Ecto neural progenitor cell (in vitro differentiated cells): ENCODE results near the gene HIVEP2.
A peak's percentile ranks its signal among the peaks of the same experiment; 100 is the strongest.

Experiments
- DNase-seq: peaks from one replicate; pipeline ENCODE4 v3.0.0-alpha.2; 2018; ENCODE audit warnings: low spot score

Gene HIVEP2

GRCh38 chr6:142783499-142783898, 161.5 kb downstream of the HIVEP2 start:
- DNase-seq = no peak

- DNase-seq = no peak
Measured at GRCh38 chr6:142781129-142781528, 163.8 kb downstream of the HIVEP2 start.

GRCh38 chr6:142773859-142774648, 170.9 kb downstream of the HIVEP2 start:
- DNase-seq = no peak

GRCh38 chr6:142773324-142773723, 171.7 kb downstream of the HIVEP2 start:
- DNase-seq = no peak

GRCh38 chr6:142771162-142771561, 173.8 kb downstream of the HIVEP2 start:
- DNase-seq = no peak

- no peak for DNase-seq
Measured at GRCh38 chr6:142765306-142765705, 179.7 kb downstream of the HIVEP2 start.

GRCh38 chr6:142764311-142764710, 180.7 kb downstream of the HIVEP2 start:
- DNase-seq = no peak

- no peak for DNase-seq
Measured at GRCh38 chr6:142763205-142763604, 181.8 kb downstream of the HIVEP2 start.

GRCh38 chr6:142761756-142762155, 183.2 kb downstream of the HIVEP2 start:
- no peak for DNase-seq

- no peak for DNase-seq
Measured at GRCh38 chr6:142760152-142760551, 184.8 kb downstream of the HIVEP2 start.

- no peak for DNase-seq
Measured at GRCh38 chr6:142758629-142759025, 186.3 kb downstream of the HIVEP2 start.

GRCh38 chr6:142757852-142758628, 186.9 kb downstream of the HIVEP2 start:
- DNase-seq = no peak

- DNase-seq = no peak
Measured at GRCh38 chr6:142756215-142756630, 188.8 kb downstream of the HIVEP2 start.

- no peak for DNase-seq
Measured at GRCh38 chr6:142753196-142753595, 191.8 kb downstream of the HIVEP2 start.

- no peak for DNase-seq
Measured at GRCh38 chr6:142752348-142752747, 192.6 kb downstream of the HIVEP2 start.

- DNase-seq = no peak
Measured at GRCh38 chr6:142751452-142751851, 193.5 kb downstream of the HIVEP2 start.

GRCh38 chr6:142750998-142751397, 194.0 kb downstream of the HIVEP2 start:
- no peak for DNase-seq

- no peak for DNase-seq
Measured at GRCh38 chr6:142749556-142749955, 195.4 kb downstream of the HIVEP2 start.

GRCh38 chr6:142746524-142746923, 198.5 kb downstream of the HIVEP2 start:
- peak; percentile 54 for DNase-seq

GRCh38 chr6:142744836-142745235, 200.1 kb downstream of the HIVEP2 start:
- DNase-seq = no peak

GRCh38 chr6:142740449-142740848, 204.5 kb downstream of the HIVEP2 start:
- no peak for DNase-seq

- no peak for DNase-seq
Measured at GRCh38 chr6:142738731-142739130, 206.2 kb downstream of the HIVEP2 start.

- no peak for DNase-seq
Measured at GRCh38 chr6:142738035-142738396, 207.0 kb downstream of the HIVEP2 start.
